Kidney (tissue), 14 donors: ENCODE results near the gene UNC13A. TPM values are rescaled to one million over a fixed set of nuclear protein-coding genes. Genes with fewer than 3 reads are reported as not detected.
"Not testable (repeated sequence)": the region's sequence is repeated elsewhere in the genome, so short reads cannot be mapped to it uniquely, and the experiment has no call there.

Experiments
- DNase-seq, 5 donors: peaks; one replicate each; pipeline ENCODE4 v3.0.0-alpha.2; 2013 to 2020
- FAIRE-seq: peaks from 2 replicates; lab custom pipeline; 2012; peaks lifted over from hg19 to GRCh38; lab: Jason Lieb, UNC
- H3K27ac ChIP-seq, 2 donors: one replicate each; pipeline ENCODE4 v1.7.0; 2013; ENCODE audit warnings: low read depth in 2 of 2, low read length in 2 of 2, inconsistent platforms in 1 of 2
- H3K27me3 ChIP-seq: one replicate; pipeline ENCODE4 v1.7.1; 2013; ENCODE audit warnings: low read length, inconsistent platforms; ENCODE audit not compliant: control insufficient read depth, insufficient read depth
- H3K36me3 ChIP-seq, 3 donors: one replicate each; pipeline versions ENCODE4 v1.7.0 to v1.7.1; 2013; ENCODE audit warnings: low read length in 3 of 3, control low read depth in 1 of 3, inconsistent platforms in 1 of 3; ENCODE audit not compliant: insufficient read depth in 3 of 3, control insufficient read depth in 2 of 3
- H3K4me1 ChIP-seq, 3 donors: one replicate each; pipeline versions ENCODE4 v1.7.0 to v1.7.1; 2013; ENCODE audit warnings: low read length in 3 of 3, inconsistent platforms in 1 of 3, low read depth in 1 of 3; ENCODE audit not compliant: control insufficient read depth in 2 of 3, insufficient read depth in 2 of 3
- H3K4me3 ChIP-seq, 3 donors: one replicate each; pipeline versions ENCODE4 v1.7.0 to v1.8.1; 2013; ENCODE audit warnings: low read length in 3 of 3, control low read depth in 1 of 3, inconsistent platforms in 1 of 3
- H3K9ac ChIP-seq, 3 donors: one replicate each; pipeline versions ENCODE4 v1.7.0 to v1.7.1; 2013; ENCODE audit warnings: low read length in 3 of 3, control low read depth in 1 of 3, inconsistent platforms in 1 of 3
- H3K9me3 ChIP-seq, 3 donors: one replicate each; pipeline versions ENCODE4 v1.7.0 to v1.7.1; 2013; ENCODE audit warnings: low read length in 3 of 3, control low read depth in 1 of 3, inconsistent platforms in 1 of 3; ENCODE audit not compliant: control insufficient read depth in 2 of 3, insufficient read depth in 1 of 3
- CTCF ChIP-seq: IDR thresholded peaks from 3 replicates; pipeline ENCODE4 v1.5.1; 2012; ENCODE audit warnings: mild to moderate bottlenecking, moderate library complexity, borderline replicate concordance; ENCODE audit not compliant: insufficient read depth; ENCODE audit errors: extremely low read depth
- intact Hi-C: fragments of 100-400 bp; cut with DNase I; formaldehyde crosslinking; loops from one replicate; pipeline ENCODE4 v1.11.1; 2022
- polyA plus RNA-seq: library from polyadenylated mRNA; stranded (reverse); fragments of 350-450 nt; fragmentation: Illumina TruSeq; extraction: RNeasy Lipid Tissue Mini Kit (QIAGEN cat#74804); gene quantifications from one replicate; pipeline ENCODE4 v1.2.3, GENCODE V29; 2014; ENCODE audit warnings: low read depth, low replicate concordance; ENCODE audit not compliant: insufficient read depth
- total RNA-seq: library from RNA; stranded (reverse); fragmentation: NEBNext Ultra II Directional; extraction: Animal tissue kit (Norgen Biotek cat#: 25700); gene quantifications from one replicate; pipeline ENCODE4 v1.2.1, GENCODE V29; 2021
- donor health status: control.
- donor health status: control.
- donor health status: control.
- donor health status: control.
- donor health status: control.
- donor health status: DM: yes; HTN: yes; CAD: no.
- donor health status: Normal renal cell carcinoma (clear cell type).

The UNC13A gene
- total and polyA plus RNA-seq, 2 donors from 2014 or later = 0.06 to 2.2 TPM

GRCh38 chr19:17601683-17602082 is 86.5 kb downstream of the UNC13A start:
- no peak for TF ChIP-seq CTCF
- H3K36me3 ChIP-seq = no peaks in the 10 kb centered on the region
- H3K4me1 ChIP-seq = peaks cover 0 to 4% (median 0%) of the 10 kb centered on the region in 3 donors
- H3K9me3 ChIP-seq = no peaks in the 10 kb centered on the region
- no peaks in the 10 kb centered on the region for H3K27me3 ChIP-seq
- H3K9ac ChIP-seq = no peak overlapping the region
- H3K27ac ChIP-seq = no peak overlapping the region
- intact Hi-C loops = no loop called here
- DNase-seq (no peak), FAIRE-seq (no peak)
- H3K4me3 ChIP-seq = no peak overlapping the region

- Histone ChIP-seq H3K9me3 (no peaks in the 10 kb centered on the region), H3K36me3 (no peaks in the 10 kb centered on the region), H3K4me3 (no peak overlapping the region), H3K9ac (no peak overlapping the region), H3K27me3 (no peaks in the 10 kb centered on the region), H3K27ac (no peak overlapping the region), H3K4me1 (no peaks in the 10 kb centered on the region)
- TF ChIP-seq CTCF = no peak
- DNase-seq (no peak), FAIRE-seq (no peak)
- intact Hi-C loops = no loop called here
These were observed 88.4 kb downstream of the UNC13A start for GRCh38 chr19:17599780-17600179.

- H3K36me3 ChIP-seq = no peaks in the 10 kb centered on the region
- TF ChIP-seq CTCF = no peak
- DNase-seq (no peak), FAIRE-seq (no peak)
- no peak overlapping the region for H3K9ac ChIP-seq
- intact Hi-C loops = no loop called here
- H3K27ac ChIP-seq = no peak overlapping the region
- no peaks in the 10 kb centered on the region for H3K27me3 ChIP-seq
- H3K9me3 ChIP-seq = no peaks in the 10 kb centered on the region
- H3K4me3 ChIP-seq = no peak overlapping the region
- no peaks in the 10 kb centered on the region for H3K4me1 ChIP-seq
These were observed 89.2 kb downstream of the UNC13A start for GRCh38 chr19:17598953-17599352.

GRCh38 chr19:17598063-17598462 is 90.1 kb downstream of the UNC13A start:
- DNase-seq, FAIRE-seq, H3K4me3 ChIP-seq, H3K4me1 ChIP-seq, H3K9me3 ChIP-seq, H3K27me3 ChIP-seq, H3K27ac ChIP-seq, H3K9ac ChIP-seq, H3K36me3 ChIP-seq, intact Hi-C loops: not testable (repeated sequence)

- H3K9me3 ChIP-seq, H3K27me3 ChIP-seq, FAIRE-seq, H3K4me1 ChIP-seq, H3K4me3 ChIP-seq, H3K27ac ChIP-seq, intact Hi-C loops, H3K9ac ChIP-seq, DNase-seq, H3K36me3 ChIP-seq: not testable (repeated sequence)
These were observed 93.9 kb downstream of the UNC13A start for GRCh38 chr19:17594296-17594695.
